NCI-H226 (cell line): ENCODE measurements around the gene TICAM1.
"Not testable (repeated sequence)": the region's sequence is repeated elsewhere in the genome, so short reads cannot be mapped to it uniquely, and the experiment has no call there.

ENCODE experiments used
- DNase-seq: peaks from one replicate; pipeline ENCODE4 v3.0.0-alpha.2; 2015

The TICAM1 gene

GRCh38 chr19:4844348-4845179, 13.1 kb upstream of the TICAM1 start:
- DNase-seq, result no peak

- no peak for DNase-seq
Measured at GRCh38 chr19:4843647-4843965, 12.1 kb upstream of the TICAM1 start.

- DNase-seq, result no peak
Measured at GRCh38 chr19:4839192-4839591, 7.7 kb upstream of the TICAM1 start.

GRCh38 chr19:4832776-4833175, 1.3 kb upstream of the TICAM1 start:
- DNase-seq, result no peak

- not testable (repeated sequence) for DNase-seq
Measured at GRCh38 chr19:4831979-4832340, 448 bp upstream of the TICAM1 start.

GRCh38 chr19:4830768-4831265, 695 bp downstream of the TICAM1 start:
- no peak for DNase-seq

- DNase-seq, result no peak
Measured at GRCh38 chr19:4830332-4830731, 1.2 kb downstream of the TICAM1 start.

- DNase-seq, result no peak
Measured at GRCh38 chr19:4829001-4829712, 2.4 kb downstream of the TICAM1 start.

- DNase-seq, result no peak
Measured at GRCh38 chr19:4823577-4823976, 7.9 kb downstream of the TICAM1 start.

- DNase-seq, result not testable (repeated sequence)
Measured at GRCh38 chr19:4822354-4822753, 9.2 kb downstream of the TICAM1 start.

GRCh38 chr19:4821265-4821664, 10.2 kb downstream of the TICAM1 start:
- no peak for DNase-seq

GRCh38 chr19:4817467-4818277, 13.8 kb downstream of the TICAM1 start:
- no peak for DNase-seq

GRCh38 chr19:4816950-4817278, 14.6 kb downstream of the TICAM1 start:
- no peak for DNase-seq

GRCh38 chr19:4816202-4816949, 15.1 kb downstream of the TICAM1 start:
- no peak for DNase-seq

GRCh38 chr19:4815426-4816201, 15.9 kb downstream of the TICAM1 start:
- DNase-seq, result peak; percentile 79

GRCh38 chr19:4814625-4815425, 16.7 kb downstream of the TICAM1 start:
- no peak for DNase-seq

- peak; percentile 36 for DNase-seq
Measured at GRCh38 chr19:4811328-4812131, 20.0 kb downstream of the TICAM1 start.

GRCh38 chr19:4807188-4807587, 24.3 kb downstream of the TICAM1 start:
- DNase-seq, result no peak

GRCh38 chr19:4806384-4806783, 25.1 kb downstream of the TICAM1 start:
- no peak for DNase-seq

- DNase-seq, result not testable (repeated sequence)
Measured at GRCh38 chr19:4805140-4805539, 26.4 kb downstream of the TICAM1 start.
